Fibroblast of pulmonary artery (primary cell): Measurements from ENCODE around the gene ITGB7.

Experiments used
- DNase-seq: peaks from one replicate; pipeline ENCODE4 v3.0.0-alpha.2; 2010; ENCODE audit warnings: low read depth
- H3K4me3 ChIP-seq: replicated peaks from 2 replicates; pipeline ENCODE4 v1.5.1; 2011; ENCODE audit warnings: low read depth, mild to moderate bottlenecking, control low read depth, low read length, moderate library complexity
- CTCF ChIP-seq: IDR thresholded peaks from 2 replicates; pipeline ENCODE4 v1.5.1; 2011; ENCODE audit warnings: mild to moderate bottlenecking, control low read depth, low read length, inconsistent platforms; ENCODE audit errors: missing control alignments

The ITGB7 gene

GRCh38 chr12:53176750-53177149, 30.3 kb downstream of the ITGB7 start:
- DNase-seq: no peak
- H3K4me3 ChIP-seq: no peak overlapping the region
- TF ChIP-seq CTCF: no peak

GRCh38 chr12:53174881-53175491, 32.1 kb downstream of the ITGB7 start:
- peak; percentile 36 for DNase-seq
- H3K4me3 ChIP-seq: no peak overlapping the region
- TF ChIP-seq CTCF: peak; percentile 28

GRCh38 chr12:53173085-53173715, 33.9 kb downstream of the ITGB7 start:
- no peak for DNase-seq
- TF ChIP-seq CTCF: no peak
- H3K4me3 ChIP-seq: no peak overlapping the region

GRCh38 chr12:53172352-53172751, 34.7 kb downstream of the ITGB7 start:
- H3K4me3 ChIP-seq: no peak overlapping the region
- DNase-seq: peak; percentile 40
- no peak for TF ChIP-seq CTCF

GRCh38 chr12:53171725-53172329, 35.2 kb downstream of the ITGB7 start:
- no peak for TF ChIP-seq CTCF
- no peak for DNase-seq
- H3K4me3 ChIP-seq: no peak overlapping the region

- H3K4me3 ChIP-seq: no peak overlapping the region
- no peak for DNase-seq
- no peak for TF ChIP-seq CTCF
Observed at GRCh38 chr12:53170876-53171724, 36.0 kb downstream of the ITGB7 start.
